Measurements from ENCODE around the gene TRIM10.
"Not testable (repeated sequence)": the region's sequence is repeated elsewhere in the genome, so short reads cannot be mapped to it uniquely, and the experiment has no call there.

The TRIM10 gene

DNA sequence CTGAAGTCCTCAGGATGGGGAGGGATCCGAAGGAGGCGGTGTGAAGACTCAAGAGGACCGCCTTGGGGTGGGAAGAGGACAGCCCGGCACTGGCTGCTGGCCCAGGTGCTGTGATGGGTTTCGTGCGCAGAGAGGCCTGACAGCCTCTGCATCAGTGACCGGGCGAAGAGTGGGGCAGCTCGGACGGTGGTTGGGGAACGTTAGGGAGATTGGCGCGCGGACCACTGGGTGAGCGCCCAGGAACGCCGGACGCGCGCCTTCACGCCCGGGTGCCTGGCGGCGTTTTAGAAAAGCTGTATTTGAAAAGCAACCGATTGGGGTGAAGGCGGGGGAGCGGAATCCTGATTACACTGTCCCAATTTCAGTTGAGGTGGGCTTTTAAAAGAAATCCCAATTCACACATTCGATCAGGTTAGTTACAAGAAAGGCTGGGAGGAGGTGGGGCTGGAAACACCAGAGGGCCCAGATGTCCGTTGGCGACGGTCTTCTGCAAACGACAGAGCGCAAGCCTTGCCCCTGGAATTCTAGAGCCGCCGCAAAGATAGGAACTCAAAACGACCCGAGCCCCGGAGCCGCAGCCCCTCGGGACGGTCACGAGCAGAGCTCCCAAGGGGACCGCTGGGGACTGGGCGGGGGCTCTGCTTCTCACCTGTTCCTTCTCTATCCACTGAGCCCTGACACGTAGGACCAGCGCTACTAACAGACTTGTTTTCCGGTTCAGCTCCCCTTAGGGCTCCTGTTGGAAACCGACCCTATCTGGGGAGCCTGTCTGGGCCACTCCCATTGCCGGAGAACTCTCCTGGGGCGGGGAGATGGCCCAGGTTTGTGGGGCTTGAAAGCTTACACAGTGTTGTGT is 33.5 kb downstream of the TRIM10 start:
- DNase-seq: no peak

DNA sequence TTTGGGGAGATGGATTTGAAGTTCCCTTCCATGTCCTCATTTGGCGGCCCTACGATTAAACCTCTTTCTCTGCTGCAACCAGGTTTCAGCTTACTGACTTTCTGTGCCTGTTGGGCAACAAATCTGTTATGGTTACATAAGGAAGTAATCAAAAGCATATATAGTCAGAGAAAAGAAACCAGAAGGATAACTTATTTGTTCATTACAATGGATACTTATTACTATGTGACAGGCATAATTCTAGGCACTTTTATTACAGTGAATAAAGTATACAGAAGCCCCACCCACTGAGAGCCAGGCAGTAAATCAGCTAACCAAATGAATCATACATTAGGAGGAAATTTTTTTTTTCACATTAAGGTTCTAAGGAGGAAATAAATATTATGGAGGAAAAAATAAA is 38.5 kb downstream of the TRIM10 start:
- DNase-seq: no peak

DNA sequence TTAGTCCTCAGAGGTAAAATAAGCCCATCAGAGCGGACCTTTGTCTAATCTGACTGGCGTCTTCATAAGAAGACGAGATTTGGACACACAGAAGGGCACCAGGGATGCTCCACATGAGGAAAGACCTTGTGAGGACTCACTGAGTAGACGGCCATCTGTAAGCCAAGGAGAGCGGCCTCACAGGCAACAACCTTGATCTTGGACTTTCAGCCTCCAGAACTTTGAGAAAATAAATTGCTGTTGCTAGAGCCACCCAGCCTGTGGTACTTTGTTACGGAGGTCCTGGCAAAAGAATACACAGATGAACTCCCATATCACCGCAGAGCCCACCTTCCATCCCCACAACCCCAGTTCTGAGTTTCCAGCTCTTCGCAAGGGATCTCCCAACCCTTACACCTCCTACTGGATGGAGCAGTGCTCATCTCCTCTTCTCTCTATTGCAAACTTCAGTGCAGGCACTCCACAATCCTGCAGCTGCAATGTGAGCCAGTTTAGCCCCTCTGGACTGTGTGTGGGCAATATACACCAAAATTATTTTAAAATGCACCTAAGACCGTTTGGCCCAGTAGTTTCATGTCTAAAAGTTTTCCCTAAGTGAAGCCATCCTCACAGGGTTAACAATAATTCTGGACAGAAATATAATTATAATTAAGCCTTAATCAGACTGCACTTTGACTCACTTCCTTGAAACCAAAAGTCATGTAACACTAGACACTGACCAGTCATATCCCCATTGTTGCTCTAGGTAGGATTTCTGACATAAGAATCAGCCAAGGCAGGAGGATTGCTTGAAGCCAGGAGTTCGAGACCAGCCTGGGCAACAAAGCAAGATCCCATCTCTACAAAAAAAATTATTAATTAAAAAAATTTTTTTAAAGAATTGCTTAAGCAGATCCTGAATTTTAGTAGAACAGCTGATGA is 39.3 kb downstream of the TRIM10 start:
- no peak for DNase-seq

DNA sequence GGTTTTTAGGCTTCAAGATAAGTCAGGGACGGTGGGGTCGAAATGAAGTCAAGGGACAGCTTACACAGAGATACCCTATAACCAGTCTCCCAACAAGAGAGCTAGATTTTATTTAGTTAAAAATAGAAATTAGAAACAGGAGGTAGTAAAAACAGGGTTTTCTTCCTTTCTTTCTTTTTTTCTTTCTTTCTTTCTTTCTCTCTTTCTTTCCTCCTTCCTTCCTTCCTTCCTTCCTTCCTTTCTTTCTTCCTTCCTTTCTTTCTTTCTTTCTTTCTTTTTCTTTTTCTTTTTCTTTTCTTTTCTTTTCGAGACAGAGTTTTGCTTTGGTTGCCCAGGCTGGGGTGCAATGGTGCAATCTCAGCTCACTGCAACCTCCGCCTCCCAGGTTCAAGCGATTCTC is 42.3 kb downstream of the TRIM10 start:
- DNase-seq: not testable (repeated sequence)

DNA sequence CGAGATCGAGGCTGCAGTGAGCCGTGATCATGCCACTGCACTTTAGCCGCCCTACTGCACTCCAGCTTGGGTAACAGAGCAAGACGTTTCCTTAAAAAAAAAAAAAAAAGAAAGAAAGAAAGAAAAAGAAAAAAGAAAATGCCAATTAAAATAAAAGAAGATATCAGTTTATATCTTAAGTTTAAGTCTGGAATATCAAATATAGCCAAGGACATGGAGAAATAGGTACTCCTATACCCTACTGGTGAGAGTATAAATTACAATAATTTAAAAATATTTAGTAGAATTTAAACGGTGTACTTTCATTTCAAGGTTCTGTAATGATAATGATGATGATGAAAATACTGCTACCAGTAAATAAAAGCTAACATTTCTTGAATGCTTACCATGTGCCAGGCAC is 44.3 kb downstream of the TRIM10 start:
- DNase-seq: no peak

DNA sequence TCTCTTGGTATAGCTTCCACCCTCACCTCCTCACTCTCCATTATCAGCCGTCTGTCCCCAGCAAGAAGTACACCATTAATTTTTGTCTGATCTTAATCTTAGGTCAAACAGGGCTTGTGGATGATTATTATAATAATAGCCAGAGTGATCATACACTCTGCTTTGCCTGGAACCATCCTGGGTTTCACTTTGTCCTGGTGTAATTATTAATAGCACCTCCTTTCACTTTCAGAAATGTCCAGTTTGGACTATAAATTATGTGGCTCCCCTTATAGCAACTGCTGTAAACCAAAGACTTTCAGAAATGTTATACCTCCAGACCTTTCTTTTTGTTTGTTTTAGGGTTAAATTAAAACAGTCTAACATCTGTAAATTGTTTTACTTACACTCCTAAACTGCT is 47.2 kb downstream of the TRIM10 start:
- DNase-seq: no peak

DNA sequence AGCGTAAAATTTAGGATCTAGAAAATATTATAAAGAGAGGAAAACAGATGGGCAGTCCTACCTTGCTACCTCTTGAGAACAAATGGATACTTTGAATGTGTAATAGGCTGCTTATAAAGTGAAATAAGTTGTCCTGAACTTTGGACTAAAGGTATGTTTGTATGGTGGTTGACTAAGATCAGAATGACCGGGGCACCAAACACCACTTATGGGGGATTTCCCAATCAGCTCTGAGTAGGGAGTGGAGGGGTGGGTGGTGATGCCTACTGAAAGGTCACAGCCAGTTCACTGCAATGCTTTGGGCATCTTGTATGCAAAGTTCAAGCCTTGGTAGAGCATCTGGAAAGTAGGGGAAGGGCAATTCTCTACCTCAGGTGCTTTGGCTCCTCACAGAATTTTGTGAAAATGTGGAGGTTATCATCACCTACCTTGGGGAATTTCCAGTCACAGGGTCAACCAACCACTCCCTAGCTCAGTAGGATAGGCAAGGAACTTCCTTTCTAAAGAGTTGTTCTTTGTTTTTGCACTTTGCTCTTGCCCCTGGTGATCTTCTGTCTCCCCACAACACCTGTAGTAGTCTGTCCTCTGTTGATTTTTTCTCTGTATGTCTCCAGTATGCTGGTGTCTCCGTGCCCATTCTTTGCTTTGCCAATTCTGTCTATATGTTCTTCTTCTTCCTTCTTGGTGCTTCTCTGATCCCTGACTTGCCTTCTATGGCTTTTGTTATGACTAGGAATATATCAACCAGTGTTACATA is 47.8 kb downstream of the TRIM10 start, which contains the start of gene TRIM31:
Gene TRIM31, minus strand, starts transcription at position 88 of the 757 bp plus-strand sequence. CDS start 285 bp downstream, outside the sequence.
- DNase-seq: no peak

DNA sequence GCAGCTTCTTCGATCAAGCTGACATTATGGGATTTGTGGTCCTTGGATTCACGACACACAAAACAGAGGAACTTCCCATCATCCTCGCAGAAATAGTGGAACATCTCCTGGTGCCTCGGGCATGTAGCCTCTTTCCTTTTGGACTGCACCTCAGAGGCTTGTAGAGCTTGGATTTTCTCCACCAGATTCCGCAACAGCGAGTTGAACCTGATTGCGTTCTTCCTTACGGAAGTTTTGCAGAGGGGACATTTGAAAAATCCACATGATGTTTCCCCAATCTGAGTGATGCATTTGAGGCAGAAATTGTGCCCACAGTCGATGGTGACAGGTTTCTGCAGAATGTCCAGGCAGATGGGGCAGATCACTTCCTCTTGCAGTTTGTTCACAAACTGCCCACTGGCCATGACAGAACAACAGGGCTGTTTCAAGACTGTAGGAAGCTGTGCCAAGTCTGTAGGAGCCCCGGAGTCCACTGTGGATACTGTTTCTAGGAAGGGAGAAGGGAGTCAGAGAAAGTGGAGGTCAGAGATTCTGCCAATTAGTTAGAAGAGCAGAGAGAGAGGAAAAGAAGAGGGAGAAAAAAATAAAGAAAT is 48.5 kb downstream of the TRIM10 start:
- DNase-seq: no peak

DNA sequence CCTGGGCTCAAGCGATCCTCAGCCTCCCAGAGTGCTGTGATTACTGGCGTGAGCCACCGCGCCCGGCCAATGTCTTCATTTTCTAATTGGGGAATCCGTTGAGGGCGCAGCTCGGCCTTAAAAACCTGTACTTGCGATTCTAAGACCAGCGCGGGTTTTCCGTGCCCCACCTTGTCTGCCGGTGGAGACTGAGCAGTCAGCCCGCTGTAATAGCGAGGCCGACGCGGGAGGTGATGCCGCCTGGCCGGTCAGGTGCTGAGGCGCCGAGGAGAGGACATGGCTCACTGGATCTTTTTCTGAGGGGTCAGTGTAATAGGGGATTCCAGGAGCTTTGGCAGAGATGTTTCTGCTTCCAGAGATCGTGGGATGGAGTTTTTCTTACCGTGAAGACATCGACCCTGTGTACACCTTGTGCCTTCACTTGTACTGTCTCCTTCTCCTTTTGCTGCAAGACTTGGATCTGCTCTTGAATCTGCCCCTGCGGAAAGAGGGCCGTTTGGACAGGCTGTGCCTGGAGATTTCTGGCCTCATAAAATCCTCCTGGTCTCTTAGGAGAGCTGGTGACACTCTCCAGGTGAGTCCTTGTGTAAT is 49.6 kb downstream of the TRIM10 start:
- DNase-seq: no peak

DNA sequence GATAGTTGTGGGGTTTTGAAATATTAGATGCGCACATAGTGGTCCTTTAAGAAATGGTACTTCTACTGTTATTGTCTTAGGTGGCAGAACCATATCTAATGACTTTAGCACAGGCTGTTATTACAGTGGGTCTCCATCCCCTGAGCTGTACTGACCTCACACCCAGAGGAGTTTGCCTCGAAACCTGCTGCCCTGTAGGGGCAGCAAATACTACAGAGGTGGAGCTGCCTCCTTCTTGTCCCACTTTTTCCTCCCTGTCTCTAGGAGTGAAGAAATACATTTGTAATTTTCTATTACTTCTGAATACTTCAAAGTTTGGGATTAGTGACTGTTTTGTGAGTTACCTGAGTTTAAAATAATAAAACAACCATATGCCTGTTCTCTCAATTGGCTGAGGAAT is 56.4 kb downstream of the TRIM10 start:
- DNase-seq: no peak

DNA sequence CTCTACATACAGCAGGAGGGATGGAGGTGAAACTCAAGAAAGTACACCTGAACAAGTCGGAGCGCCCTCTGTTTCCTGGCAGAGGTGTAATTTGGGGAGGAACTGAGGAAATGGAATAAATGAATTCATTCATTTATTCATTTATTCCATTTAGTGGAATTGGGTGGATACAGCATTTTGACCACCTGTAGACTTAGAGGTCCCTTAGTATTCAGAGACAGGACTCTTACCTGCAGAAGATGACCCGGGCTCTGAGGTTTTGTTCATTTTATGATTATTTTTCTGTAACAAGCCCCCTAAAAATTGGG is 57.2 kb downstream of the TRIM10 start:
- no peak for DNase-seq

DNA sequence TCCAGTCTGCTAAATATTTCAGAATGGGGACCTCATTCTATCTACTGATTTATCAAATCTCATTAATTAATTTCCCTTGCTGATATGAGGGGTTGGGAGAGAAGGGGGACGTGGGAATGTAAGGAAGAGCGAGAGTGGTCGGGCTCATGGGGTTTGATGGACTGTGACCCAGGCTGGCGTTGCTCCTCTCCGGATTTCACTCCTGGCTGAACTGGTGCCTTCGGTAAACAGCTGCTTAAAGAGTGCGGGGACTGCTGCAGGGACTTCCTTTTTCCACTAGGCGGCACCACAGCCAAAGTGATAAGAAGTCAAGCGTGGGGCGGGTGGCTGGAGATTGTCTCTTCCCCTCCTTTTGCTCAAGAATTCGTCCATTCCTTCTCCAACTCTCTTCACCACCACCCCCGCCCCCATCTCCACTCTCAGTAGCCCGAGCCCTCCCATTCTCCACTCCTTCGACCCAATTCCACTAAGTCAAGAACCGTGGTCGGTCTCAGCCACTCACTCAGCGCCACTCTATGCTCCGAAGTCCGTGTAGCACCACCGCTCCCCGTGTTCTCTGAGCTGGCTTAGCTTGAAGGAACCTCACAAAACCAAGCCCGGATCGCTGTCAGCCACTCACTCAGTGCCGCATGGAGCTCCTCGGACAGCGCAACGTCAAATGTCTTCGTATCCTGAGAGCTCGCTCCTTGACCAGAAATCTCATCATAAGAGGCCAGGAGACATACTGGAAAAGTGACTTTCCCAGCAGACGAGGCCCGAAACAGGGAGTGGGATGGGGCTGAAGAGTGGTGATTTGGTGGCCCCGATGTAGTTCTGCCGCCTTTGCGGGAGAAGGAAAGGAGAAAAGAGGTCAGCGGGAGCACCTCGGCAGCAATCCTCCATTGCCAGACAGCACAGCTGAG is 57.8 kb downstream of the TRIM10 start:
- peak; percentile 77 for DNase-seq

DNA sequence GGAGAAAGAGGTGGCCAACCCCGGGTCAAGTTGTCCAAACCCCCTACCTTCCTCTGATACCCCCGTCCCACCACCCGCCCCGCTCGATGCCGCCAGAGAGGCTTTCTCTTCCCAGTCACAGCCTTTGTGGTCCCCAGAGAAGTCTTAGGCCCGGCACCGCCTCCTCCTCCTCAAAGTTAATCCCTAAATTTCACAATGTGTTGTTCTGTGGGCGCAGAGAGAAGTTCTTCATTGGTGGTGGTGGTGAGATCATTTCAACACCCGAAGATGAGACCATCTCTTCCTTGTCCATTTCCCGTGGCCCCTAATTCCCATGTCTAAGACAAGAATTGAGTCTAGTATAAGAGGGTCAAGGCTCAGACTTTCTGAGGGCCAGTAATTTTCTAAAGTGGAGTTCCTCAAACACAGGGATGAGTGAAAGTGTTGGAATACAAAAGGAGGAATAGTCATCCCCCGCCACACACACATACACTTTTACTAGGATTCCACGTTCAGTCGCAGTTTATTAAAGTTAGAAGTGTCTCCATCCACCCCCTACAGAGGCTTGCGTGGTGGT is 58.5 kb downstream of the TRIM10 start:
- no peak for DNase-seq
